GM21367 (cell line): ENCODE results near the gene ADIPOR2.
A peak's percentile ranks its signal among the peaks of the same experiment; 100 is the strongest.

ENCODE experiments used
- ATAC-seq: cut with Tn5 transposase; IDR thresholded peaks from one replicate; pipeline ENCODE4 v1.9.1; 2021; ENCODE audit not compliant: unreplicated experiment

Gene ADIPOR2, protein sequence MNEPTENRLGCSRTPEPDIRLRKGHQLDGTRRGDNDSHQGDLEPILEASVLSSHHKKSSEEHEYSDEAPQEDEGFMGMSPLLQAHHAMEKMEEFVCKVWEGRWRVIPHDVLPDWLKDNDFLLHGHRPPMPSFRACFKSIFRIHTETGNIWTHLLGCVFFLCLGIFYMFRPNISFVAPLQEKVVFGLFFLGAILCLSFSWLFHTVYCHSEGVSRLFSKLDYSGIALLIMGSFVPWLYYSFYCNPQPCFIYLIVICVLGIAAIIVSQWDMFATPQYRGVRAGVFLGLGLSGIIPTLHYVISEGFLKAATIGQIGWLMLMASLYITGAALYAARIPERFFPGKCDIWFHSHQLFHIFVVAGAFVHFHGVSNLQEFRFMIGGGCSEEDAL

DNA sequence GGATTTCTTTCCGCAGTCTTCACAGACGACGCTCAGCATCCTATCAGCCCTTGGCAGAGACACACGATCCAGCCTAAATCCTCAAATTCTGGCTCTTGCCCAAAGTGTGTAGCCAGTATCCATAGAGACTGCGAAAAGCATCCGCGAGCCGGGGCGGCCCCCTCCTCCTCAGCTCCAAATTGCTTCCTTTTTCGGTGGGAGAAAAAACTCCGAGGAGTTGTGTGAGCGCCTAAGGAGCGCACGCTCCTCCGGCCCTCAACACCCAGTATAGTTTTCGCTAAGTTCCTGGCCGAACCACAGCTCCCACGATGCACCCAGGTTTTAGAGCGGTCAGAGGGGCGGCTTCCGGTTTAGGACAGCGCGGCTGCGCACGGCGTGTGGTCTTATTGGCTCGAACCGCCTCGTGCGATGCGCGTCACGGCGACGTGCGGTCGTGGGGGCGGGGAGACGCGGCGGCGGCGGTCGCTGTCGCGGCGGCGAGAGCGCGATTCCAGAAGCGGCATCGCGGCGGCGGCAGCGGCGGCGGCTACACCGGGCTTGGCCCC is at the start of gene ADIPOR2:
ADIPOR2 (plus strand) TSS at position 493 of the 545 bp plus-strand sequence. CDS start 63,274 bp downstream, outside the sequence.
- ATAC-seq = peak; percentile 85

DNA sequence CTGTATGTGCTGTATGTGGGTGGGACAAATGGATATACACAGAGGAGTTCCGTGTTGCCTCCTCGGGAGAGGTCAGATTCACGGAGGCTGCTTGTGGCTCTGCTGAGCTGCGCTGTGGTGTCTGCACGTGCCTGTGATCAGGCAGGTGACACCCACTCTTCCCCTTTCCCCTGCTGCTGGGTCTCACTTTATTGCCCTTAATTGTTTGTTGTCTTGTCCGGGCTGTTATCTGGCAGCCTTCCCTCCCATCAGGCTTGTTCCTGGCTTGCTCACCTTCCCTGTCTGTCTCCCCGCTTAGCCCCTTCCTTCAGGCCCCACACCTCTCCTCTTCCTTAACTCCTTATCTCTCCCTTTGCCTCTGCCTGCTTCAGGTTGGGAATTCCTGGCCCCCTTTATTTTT is 48.4 kb upstream of the ADIPOR2 start:
- no peak for ATAC-seq

DNA sequence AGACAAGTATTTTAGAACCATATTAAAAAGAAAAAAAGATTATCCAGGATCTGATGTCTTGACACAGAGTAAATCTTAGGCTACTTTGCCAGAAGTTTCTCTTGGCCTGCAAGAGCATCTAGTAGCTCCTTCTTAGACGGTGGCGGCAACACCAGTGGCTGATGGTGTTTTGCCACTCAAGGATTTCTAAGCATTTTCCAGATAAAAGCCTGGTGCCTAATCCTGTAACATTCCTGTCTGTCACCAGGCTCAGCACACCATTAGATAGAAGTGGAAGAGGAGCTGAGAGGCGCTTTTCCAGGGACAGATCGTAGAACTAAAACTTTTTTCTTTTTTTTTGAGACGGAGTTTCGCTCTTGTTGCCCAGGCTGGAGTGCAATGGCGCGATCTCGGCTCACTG is 47.8 kb upstream of the ADIPOR2 start:
- no peak for ATAC-seq

DNA sequence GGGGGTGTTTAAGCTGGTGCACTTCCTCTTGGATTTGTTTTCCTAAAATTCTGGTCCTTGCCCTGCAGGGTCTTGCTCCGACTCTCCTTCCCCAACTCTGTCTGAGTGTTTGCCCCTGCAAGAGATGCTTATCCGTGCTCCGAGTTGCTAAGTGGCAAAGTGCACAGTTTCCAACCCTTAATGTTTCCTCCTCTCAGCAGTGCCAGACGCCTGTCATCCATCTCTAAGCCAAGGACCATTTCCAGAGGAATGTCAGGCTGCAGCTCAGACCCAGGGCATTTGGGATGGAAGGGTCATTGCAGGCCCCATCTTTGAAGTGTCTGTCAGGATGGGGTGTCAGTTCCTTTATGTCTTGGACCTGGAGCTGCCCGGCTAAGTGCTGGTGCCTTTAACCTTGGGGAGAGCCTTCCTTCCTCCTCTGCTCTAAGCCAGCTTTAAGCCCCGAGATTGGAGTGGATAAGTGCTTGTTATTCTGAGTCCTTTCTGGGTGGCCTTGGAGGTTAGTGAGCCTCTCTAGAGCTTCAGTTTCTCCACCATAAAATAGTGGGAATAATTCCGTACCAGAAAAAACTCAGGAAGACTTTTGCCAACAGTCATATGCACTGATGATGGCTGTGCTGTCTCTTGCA is 46.9 kb upstream of the ADIPOR2 start:
- ATAC-seq = no peak

DNA sequence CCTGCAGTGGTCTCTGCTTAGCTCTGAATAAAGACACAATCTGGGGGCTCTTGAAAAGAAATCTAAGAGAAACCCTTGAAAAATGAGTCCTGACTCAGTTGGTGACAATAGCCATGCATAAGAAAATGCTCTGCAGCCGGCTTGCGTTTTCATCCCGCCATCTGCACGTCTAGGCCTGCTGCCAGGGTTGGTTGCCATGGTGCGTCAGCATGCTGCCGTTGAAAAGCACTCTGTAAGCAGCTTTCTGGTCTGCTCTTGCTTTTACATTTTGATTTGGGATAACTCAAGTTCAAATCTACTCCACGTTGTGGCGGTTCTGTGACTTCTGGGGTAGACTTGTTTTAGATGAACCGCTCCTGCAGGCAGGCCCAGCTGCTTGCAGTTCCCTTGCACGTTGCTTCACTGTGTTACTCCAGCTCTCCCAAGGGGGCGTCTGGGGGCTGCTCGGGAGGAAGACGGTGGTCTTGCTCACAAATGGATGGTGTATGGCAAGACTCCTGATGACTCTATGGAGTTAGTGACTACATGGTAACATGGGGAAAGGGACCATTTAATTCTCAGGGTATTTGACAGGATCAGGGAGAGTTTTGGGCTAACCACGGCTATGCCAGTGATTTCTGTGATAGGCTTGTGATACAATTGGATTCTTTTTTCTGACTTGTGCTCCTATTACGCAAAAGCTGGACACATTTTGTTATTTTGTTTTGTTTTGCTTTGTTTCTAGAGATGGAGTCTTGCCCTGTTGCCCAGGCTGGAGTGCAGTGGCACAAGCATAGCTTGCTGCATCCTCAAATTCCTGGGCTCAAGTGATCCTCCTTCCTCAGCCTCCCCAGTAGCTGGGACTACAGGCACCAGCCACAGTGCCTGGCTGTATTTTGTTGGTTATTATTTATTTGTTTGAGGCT is 46.1 kb upstream of the ADIPOR2 start:
- ATAC-seq = no peak

DNA sequence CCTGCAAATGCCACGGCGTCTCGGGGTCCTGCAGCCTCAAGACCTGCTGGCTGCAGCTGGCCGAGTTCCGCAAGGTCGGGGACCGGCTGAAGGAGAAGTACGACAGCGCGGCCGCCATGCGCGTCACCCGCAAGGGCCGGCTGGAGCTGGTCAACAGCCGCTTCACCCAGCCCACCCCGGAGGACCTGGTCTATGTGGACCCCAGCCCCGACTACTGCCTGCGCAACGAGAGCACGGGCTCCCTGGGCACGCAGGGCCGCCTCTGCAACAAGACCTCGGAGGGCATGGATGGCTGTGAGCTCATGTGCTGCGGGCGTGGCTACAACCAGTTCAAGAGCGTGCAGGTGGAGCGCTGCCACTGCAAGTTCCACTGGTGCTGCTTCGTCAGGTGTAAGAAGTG is 45.1 kb upstream of the ADIPOR2 start:
- no peak for ATAC-seq

DNA sequence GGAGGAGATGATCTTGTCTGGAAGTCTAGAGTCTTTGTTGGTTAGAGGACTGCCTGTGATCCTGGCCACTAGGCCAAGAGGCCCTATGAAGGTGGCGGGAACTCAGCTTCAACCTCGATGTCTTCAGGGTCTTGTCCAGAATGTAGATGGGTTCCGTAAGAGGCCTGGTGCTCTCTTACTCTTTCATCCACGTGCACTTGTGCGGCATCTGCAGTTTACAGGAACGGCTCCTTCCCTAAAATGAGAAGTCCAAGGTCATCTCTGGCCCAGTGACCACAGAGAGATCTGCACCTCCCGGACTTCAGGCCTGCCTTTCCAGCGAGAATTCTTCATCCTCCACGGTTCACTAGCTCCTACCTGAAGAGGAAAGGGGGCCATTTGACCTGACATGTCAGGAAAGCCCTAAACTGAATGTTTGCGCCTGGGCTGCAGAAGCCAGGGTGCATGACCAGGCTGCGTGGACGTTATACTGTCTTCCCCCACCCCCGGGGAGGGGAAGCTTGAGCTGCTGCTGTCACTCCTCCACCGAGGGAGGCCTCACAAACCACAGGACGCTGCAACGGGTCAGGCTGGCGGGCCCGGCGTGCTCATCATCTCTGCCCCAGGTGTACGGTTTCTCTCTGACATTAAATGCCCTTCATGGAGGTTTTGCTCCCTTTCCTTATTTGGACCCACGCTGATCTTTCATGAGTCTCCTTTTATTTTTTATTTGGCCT is 44.1 kb upstream of the ADIPOR2 start:
- ATAC-seq = no peak

DNA sequence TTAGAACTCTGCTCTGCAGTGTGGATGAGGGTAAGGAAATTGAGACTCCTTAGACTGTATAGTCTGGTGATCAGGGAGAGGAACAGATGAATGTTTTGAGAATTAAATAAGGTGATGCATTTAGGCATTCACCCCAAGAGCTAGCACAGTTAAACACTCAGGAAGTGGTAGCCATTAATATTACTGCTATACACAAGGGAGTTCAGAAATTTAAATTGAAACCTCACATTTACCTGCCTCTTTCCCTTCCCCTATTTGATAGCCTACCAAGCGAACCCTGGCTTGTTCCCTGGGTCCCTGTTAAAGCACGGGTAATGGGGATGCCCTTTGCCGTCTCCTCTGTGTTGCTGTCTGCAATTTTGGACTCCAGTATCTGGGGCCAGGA is 43.6 kb upstream of the ADIPOR2 start:
- ATAC-seq = no peak

DNA sequence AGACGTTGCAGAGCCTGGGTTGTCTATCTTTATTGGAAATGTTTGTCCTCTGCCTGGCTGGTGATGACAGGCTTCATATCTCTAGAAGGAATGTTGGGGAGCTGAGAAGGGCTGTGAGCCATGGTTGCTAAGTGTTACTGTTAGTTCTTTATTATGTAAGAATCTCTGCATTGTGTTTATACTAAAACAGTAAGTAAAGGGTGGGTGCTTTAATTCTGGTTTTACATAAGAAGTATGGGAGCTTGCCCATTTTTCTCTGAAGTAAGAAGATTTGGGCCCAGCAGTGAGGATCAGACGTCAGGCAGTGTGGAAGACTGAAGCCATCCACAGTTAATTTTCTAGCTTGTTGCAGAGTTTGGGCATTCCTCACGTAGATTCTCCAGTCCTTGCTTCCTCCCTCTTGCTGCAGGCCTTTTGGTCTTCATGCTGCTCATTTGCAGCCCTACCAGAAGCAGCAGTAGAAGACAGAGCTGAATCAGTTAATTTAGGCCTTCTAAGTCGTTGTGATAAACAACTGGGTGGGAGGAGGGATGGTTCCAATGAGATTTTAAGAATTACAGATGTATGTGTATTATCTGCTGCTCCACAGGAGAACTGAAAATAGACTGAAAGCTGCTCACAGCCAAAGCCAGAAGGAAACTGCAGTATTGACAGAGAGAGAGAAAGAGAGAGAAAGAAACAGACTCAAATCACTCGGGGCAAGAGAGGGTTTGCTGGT is 40.5 kb upstream of the ADIPOR2 start:
- no peak for ATAC-seq

DNA sequence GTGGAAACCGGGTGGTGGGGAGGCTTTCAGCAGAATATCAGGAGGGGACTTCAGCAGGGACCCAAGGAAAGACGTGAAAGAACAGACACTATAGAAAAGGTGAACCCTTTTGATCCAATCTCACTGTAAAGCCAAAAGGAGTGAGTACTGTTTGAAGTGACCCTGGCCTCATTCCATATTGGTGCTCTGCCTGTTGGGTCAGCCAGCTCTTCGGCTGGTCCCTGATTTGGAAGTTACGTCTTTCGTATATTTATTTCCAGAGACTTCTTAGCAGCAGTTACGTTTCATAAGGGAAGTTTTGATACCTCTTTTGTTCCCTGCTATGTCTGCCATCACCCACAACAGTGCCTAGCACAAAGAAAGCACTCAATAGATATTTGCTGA is 39.9 kb upstream of the ADIPOR2 start:
- no peak for ATAC-seq

DNA sequence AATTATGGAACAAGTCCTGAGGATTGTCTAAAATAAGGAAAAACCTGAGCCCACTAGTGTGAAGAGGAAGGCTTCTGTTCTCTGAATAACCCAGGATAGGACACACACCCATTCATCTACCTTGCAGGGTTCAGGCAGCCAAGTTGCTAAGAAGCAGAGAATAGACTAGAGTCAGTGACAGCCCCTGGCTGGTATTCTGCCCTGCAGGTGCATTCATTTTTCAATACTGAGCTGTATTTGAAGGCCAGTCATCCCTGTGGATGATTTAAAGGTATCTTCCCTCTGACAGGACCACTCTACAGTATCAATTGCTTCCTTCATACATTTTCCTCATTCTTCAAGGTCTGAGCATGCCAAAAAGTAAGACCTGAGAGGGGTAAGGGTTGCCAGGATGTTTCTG is 38.9 kb upstream of the ADIPOR2 start:
- no peak for ATAC-seq

DNA sequence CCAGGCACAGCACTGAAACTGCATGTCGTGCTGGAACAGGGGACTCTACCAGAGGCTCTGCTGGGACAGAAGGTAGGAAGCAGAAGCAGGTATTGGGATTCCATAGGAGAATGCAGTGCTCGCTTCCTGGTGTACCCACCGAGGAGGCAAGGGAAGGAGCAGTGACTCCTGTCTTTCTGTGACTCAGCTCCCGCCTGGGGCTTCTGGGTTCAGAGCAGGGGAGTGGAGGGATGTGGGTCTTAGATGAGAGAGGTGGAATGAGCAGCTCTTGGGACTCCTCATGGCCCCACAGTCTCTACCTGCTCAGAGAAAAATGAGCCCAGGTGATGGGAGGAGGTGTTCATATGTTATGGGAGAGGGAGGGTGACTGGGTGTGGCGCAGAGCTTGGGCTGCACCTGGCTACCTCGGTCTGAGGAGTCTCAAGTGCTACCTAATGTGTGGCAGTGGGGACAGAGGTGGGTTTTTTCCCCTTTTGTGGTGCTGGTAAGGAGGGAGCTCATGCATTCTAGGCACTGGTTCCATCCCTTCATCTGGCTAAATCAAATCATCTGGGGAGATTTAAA is 35.6 kb upstream of the ADIPOR2 start:
- ATAC-seq = no peak

DNA sequence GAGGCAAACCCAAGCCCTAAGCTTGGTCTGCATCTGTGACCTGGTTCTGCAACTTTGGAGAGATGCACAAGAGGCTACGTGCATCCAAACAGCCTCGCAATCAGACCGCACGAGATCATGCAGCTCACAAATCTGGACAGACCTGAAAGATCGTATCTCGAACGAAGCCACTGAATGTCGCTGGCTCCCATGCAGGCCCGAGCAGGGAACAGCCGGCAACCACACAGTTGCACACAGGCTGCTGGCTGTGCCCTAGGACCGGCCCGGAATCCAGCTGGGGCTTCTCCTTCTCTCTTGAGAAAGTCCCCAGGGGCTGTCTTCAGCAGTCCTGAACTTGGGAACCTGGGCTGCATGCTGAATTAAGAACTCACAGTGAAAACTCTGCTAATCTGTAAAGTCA is 34.0 kb upstream of the ADIPOR2 start:
- ATAC-seq = no peak

DNA sequence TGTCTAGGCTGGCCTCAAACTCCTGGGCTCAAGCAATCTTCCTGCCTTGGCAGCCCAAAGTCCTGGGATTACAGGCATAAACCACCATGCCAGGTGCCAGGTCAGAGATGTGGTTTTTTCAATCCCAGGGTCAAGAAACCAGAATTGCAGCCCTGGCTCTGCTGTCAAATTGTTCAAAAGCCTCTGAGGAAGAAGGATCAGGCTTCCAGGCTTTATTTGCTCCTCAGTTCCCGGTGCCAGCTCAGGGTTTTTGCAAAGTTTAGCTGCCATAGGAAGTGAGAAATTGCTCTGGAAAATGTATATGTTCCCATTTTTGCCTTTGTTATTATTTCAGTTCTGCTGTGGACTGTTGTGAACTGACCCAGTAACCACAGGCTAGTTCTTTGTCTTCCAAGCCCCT is 33.2 kb upstream of the ADIPOR2 start:
- no peak for ATAC-seq

DNA sequence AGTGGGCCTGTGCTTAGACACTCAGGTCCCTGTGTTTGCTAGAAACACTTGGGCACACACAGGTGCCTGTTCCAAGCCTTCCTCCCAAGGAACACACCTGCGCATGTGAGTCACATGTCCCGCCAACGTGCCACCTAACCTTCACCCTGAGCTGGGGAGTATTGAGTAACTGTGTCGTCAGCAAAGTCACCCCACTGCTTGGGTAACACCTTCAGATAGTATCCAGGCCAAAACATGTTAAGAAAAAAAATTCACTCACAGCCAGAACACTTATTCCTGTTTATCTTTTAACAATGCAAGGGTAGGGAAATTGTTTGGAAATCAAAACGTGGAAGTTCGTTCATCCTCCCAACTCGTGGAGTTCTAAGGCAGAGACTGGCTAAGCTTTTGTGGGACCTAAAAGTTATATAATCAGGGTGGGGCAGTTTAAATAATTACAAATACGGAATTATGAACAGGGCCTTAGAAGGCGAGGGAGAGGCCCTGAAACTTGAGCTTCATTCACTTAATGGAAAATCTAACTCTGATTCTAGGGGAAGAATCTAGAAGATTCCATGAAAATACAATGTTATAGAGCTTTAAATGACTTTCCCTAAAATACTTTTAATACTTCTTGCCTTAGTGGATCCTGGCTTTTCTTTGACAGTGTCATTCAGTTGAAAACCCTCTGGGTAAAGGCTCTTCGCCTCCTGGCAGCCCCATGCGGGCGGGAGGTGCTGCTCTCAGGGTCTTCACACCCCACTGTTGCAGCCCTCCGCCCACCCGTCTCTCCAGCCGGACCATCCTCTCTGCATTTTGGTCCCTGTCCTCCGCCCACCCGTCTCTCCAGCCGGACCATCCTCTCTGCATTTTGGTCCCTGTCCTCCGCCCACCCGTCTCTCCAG is 30.3 kb upstream of the ADIPOR2 start:
- ATAC-seq = no peak

DNA sequence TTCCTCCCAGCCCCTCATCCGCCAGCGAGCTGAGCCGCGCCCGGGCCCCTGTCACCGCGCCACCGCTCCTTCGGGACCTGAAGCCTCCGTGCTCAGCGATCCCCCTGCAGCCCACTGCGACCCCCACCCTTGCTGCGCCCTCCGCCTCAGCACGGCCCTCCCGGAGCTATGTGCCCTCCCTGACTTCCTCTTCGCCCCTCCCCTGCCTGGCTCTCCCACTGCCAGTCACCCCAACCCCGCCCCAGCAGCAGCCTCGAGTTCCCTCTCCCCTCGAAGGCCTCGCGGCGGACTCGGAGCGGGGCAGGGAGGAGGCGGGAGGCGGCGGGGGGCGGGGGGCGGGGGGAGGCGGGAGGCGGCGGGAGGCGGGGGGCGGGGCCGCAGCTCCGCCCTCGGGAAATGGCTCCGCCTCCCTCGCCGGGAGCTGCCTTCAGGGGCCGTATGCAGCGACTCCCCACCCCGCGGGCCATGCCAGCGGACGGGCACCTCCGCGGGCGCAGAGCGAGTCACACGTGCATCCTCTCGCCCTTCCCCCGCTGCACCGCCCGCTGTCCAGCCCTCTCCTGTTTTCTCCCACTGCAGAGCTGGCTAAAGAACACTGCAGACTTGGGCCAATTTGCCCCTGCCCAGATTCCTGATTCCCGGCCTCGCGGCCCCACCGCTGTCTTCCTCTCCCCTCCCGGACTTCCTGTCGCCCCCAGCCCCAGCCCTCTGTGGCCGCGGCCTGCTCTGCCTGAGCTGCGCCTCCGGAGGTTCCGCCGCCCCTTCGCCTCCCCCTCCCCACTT is 29.1 kb upstream of the ADIPOR2 start:
- peak; percentile 68 for ATAC-seq

DNA sequence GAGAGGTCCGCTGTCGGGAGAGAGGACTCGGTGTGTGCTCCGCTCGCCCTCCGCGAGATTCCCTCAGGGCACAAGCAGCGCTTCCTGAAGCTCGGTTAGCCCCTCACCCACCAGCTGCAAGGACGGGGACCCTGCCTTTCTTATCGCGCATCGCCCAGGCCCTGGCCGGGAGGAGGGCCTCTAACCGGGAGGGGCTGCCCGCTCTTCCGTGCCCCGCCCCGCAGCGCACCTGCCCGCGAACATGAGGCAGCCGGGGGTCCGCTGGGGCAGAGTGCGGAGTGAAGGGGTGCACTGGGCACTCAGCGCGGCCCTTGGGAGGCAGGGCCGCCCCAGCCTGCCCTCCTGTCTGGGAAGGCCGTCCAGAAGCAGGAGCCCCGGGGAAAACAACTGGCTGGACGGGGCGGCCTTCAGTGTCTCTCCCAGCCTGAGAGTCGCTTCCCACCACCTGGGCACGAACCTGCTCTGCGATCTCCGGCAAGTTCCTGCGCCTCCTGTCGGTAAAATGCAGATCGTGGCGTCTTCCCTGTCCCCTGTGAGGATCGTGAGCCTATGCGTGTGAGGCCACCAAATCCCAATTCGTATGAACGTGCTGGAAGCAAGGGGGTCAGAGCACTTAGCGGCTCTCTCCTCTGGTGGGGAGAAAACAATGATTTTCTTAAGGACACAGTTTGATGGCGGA is 28.0 kb upstream of the ADIPOR2 start:
- ATAC-seq = no peak
